GM21825 (cell line): ENCODE measurements around the gene SMIM17.
"Not testable (repeated sequence)": the region's sequence is repeated elsewhere in the genome, so short reads cannot be mapped to it uniquely, and the experiment has no call there.

ENCODE experiments used
- ATAC-seq: cut with Tn5 transposase; IDR thresholded peaks from one replicate; pipeline ENCODE4 v1.9.1; 2021; ENCODE audit warnings: mild to moderate bottlenecking, moderate library complexity; ENCODE audit not compliant: unreplicated experiment

The SMIM17 gene

GRCh38 chr19:56654151-56654550 lies 11.2 kb downstream of the SMIM17 start:
- no peak for ATAC-seq

GRCh38 chr19:56660381-56661107 lies 17.6 kb downstream of the SMIM17 start:
- no peak for ATAC-seq

- no peak for ATAC-seq
Observed at GRCh38 chr19:56661248-56661647, 18.3 kb downstream of the SMIM17 start.

- ATAC-seq: no peak
Observed at GRCh38 chr19:56663931-56664500, 21.1 kb downstream of the SMIM17 start.

GRCh38 chr19:56664511-56664910 lies 21.6 kb downstream of the SMIM17 start:
- ATAC-seq: no peak

- ATAC-seq: no peak
Observed at GRCh38 chr19:56667311-56667870, 24.4 kb downstream of the SMIM17 start.

- no peak for ATAC-seq
Observed at GRCh38 chr19:56668676-56669075, 25.7 kb downstream of the SMIM17 start.

- no peak for ATAC-seq
Observed at GRCh38 chr19:56670401-56670960, 27.5 kb downstream of the SMIM17 start.

- no peak for ATAC-seq
Observed at GRCh38 chr19:56670961-56671612, 28.1 kb downstream of the SMIM17 start.

GRCh38 chr19:56671613-56671994 lies 28.6 kb downstream of the SMIM17 start, which contains the start of gene ZNF835:
Gene ZNF835 (minus strand): TSS chr19:56671757. CDS start chr19:56665198, 6,559 bp downstream.
- no peak for ATAC-seq

GRCh38 chr19:56672610-56673009 lies 29.7 kb downstream of the SMIM17 start:
- not testable (repeated sequence) for ATAC-seq

GRCh38 chr19:56678205-56678604 lies 35.2 kb downstream of the SMIM17 start:
- no peak for ATAC-seq

GRCh38 chr19:56681702-56682101 lies 38.7 kb downstream of the SMIM17 start:
- no peak for ATAC-seq

- ATAC-seq: no peak
Observed at GRCh38 chr19:56683116-56683515, 40.2 kb downstream of the SMIM17 start.

GRCh38 chr19:56687031-56687430 lies 44.1 kb downstream of the SMIM17 start:
- no peak for ATAC-seq

GRCh38 chr19:56689198-56689597 lies 46.2 kb downstream of the SMIM17 start:
- ATAC-seq: no peak

- ATAC-seq: no peak
Observed at GRCh38 chr19:56690670-56691069, 47.7 kb downstream of the SMIM17 start.

GRCh38 chr19:56692206-56692895 lies 49.4 kb downstream of the SMIM17 start:
- ATAC-seq: no peak

- no peak for ATAC-seq
Observed at GRCh38 chr19:56699552-56699951, 56.6 kb downstream of the SMIM17 start.

- no peak for ATAC-seq
Observed at GRCh38 chr19:56701895-56702294, 58.9 kb downstream of the SMIM17 start.

- no peak for ATAC-seq
Observed at GRCh38 chr19:56705939-56706338, 63.0 kb downstream of the SMIM17 start.
